Liver (tissue), 9 donors: Measurements from ENCODE around the gene ERMP1. TPM values are rescaled to one million over a fixed set of nuclear protein-coding genes. Genes with fewer than 3 reads are reported as not detected.
A peak's percentile ranks its signal among the peaks of the same experiment; 100 is the strongest.

ENCODE experiments used
- DNase-seq: peaks from one replicate; pipeline ENCODE4 v3.0.0-alpha.2; 2017; ENCODE audit warnings: low spot score
- H3K27ac ChIP-seq, 2 donors: one replicate each; pipeline ENCODE4 v1.7.0; 2013; ENCODE audit warnings: inconsistent platforms in 2 of 2, low read length in 2 of 2, control low read depth in 1 of 2, low read depth in 1 of 2, mild to moderate bottlenecking in 1 of 2
- H3K27me3 ChIP-seq, 4 donors: one replicate each; pipeline versions ENCODE4 v1.6.1 to v1.7.0; 2013; ENCODE audit warnings: low read length in 3 of 4, inconsistent platforms in 1 of 4, mild to moderate bottlenecking in 1 of 4, moderate library complexity in 1 of 4; ENCODE audit not compliant: control insufficient read depth in 4 of 4, insufficient read depth in 4 of 4
- H3K36me3 ChIP-seq, 4 donors: one replicate each; pipeline versions ENCODE4 v1.6.1 to v1.7.0; 2013; ENCODE audit warnings: low read length in 3 of 4, mild to moderate bottlenecking in 3 of 4, low read depth in 1 of 4, moderate library complexity in 1 of 4; ENCODE audit not compliant: control insufficient read depth in 4 of 4, insufficient read depth in 3 of 4
- H3K4me1 ChIP-seq, 4 donors: one replicate each; pipeline versions ENCODE4 v1.6.1 to v1.7.0; 2013; ENCODE audit warnings: low read length in 3 of 4, mild to moderate bottlenecking in 3 of 4, moderate library complexity in 1 of 4; ENCODE audit not compliant: control insufficient read depth in 4 of 4, insufficient read depth in 4 of 4
- H3K4me3 ChIP-seq, 3 donors: one replicate each; pipeline versions ENCODE4 v1.6.1 to v1.7.0; 2013; ENCODE audit warnings: low read length in 3 of 3, control low read depth in 1 of 3, low read depth in 1 of 3, mild to moderate bottlenecking in 1 of 3
- H3K9ac ChIP-seq, 2 donors: one replicate each; pipeline ENCODE4 v1.7.0; 2013; ENCODE audit warnings: low read length in 2 of 2, mild to moderate bottlenecking in 2 of 2, moderate library complexity in 2 of 2, control low read depth in 1 of 2, low read depth in 1 of 2
- H3K9me3 ChIP-seq, 4 donors: one replicate each; pipeline versions ENCODE4 v1.6.1 to v1.7.0; 2013; ENCODE audit warnings: low read length in 3 of 4; ENCODE audit not compliant: control insufficient read depth in 4 of 4
- CTCF ChIP-seq: fragments of 150-350 bp; IDR thresholded peaks from 2 replicates; pipeline ENCODE4 v1.5.1; 2017; ENCODE audit warnings: improper control_type of control experiment, low read depth, low read length; ENCODE audit not compliant: missing input control
- EGR1 ChIP-seq, 2 donors: IDR thresholded peaks; 2 replicates each; pipeline ENCODE4 v1.6.1; 2016 to 2018; ENCODE audit warnings: antibody characterized with exemption in 2 of 2, low read depth in 2 of 2
- FOXA1 ChIP-seq: IDR thresholded peaks from 2 replicates; pipeline ENCODE4 v1.6.1; 2016; ENCODE audit warnings: antibody characterized with exemption
- FOXA2 ChIP-seq: IDR thresholded peaks from 2 replicates; pipeline ENCODE4 v1.6.1; 2016; ENCODE audit warnings: antibody characterized with exemption
- GABPA ChIP-seq, 2 donors: IDR thresholded peaks in 1 of 2; conservative IDR thresholded peaks in 1 of 2; 2 replicates each; pipeline ENCODE4 v1.6.1; 2016; ENCODE audit warnings: antibody characterized with exemption in 2 of 2, mild to moderate bottlenecking in 1 of 2, moderate library complexity in 1 of 2
- HNF4A ChIP-seq, 2 donors: conservative IDR thresholded peaks; 2 replicates each; pipeline ENCODE4 v1.6.1; 2016; ENCODE audit warnings: antibody characterized with exemption in 2 of 2, mild to moderate bottlenecking in 2 of 2
- HNF4G ChIP-seq: IDR thresholded peaks from 2 replicates; pipeline ENCODE4 v1.6.1; 2016; ENCODE audit warnings: antibody characterized with exemption
- JUND ChIP-seq, 2 donors: IDR thresholded peaks; 2 replicates each; pipeline ENCODE4 v1.6.1; 2016; ENCODE audit warnings: antibody characterized with exemption in 2 of 2
- MAX ChIP-seq: IDR thresholded peaks from 2 replicates; pipeline ENCODE4 v1.6.1; 2016; ENCODE audit warnings: antibody characterized with exemption
- NR2F2 ChIP-seq: IDR thresholded peaks from 2 replicates; pipeline ENCODE4 v1.6.1; 2016; ENCODE audit warnings: antibody characterized with exemption
- RAD21 ChIP-seq, 2 donors: IDR thresholded peaks; 2 replicates each; pipeline ENCODE4 v1.6.1; 2016; ENCODE audit warnings: antibody characterized with exemption in 2 of 2, mild to moderate bottlenecking in 2 of 2
- RXRA ChIP-seq, 2 donors: IDR thresholded peaks; 2 replicates each; pipeline ENCODE4 v1.6.1; 2017 to 2018; ENCODE audit warnings: antibody characterized with exemption in 2 of 2, mild to moderate bottlenecking in 1 of 2
- SP1 ChIP-seq: IDR thresholded peaks from 2 replicates; pipeline ENCODE4 v1.6.1; 2018; ENCODE audit warnings: antibody characterized with exemption, mild to moderate bottlenecking
- TAF1 ChIP-seq: conservative IDR thresholded peaks from 2 replicates; pipeline ENCODE4 v1.6.1; 2016; ENCODE audit warnings: antibody characterized with exemption, mild to moderate bottlenecking
- YY1 ChIP-seq: IDR thresholded peaks from 2 replicates; pipeline ENCODE4 v1.6.1; 2016; ENCODE audit warnings: antibody characterized with exemption, mild to moderate bottlenecking
- WGBS: extraction: QIAGEN DNeasy Blood & Tissue Kit; methylation state at CpG from one replicate; pipeline ENCODE4 v1.1.7; 2013; 5-methylcytosine and 5-hydroxymethylcytosine counted together
- polyA plus RNA-seq, 2 donors: library from polyadenylated mRNA; stranded (reverse) in 1 of 2; unstranded in 1 of 2; fragments of 200-250 nt in 1 of 2; fragments of >200 nt in 1 of 2; fragmentation: Nextera tagmentation in 1 of 2; extraction: Ambion mirVana in 1 of 2; gene quantifications; one replicate each; pipeline versions ENCODE4 v1.2.1 to v1.2.3, GENCODE V29; 2013 to 2015
- total RNA-seq, 2 donors: library from RNA; depleted of rRNA; stranded (reverse); fragments of >200 nt; gene quantifications; one replicate each; pipeline ENCODE4 v1.2.3, GENCODE V29; 2014
- TF ChIP-seq, protein P1 (sequence below): IDR thresholded peaks from 2 replicates; pipeline ENCODE4 v1.6.1; 2016; ENCODE audit warnings: antibody characterized with exemption
- TF ChIP-seq, protein P2 (sequence below): IDR thresholded peaks from 2 replicates; pipeline ENCODE4 v1.6.1; 2016; ENCODE audit warnings: antibody characterized with exemption
- TF ChIP-seq, protein P3 (sequence below): IDR thresholded peaks from 2 replicates; pipeline ENCODE4 v1.6.1; 2016; ENCODE audit warnings: antibody characterized with exemption, mild to moderate bottlenecking
- donor health status: healthy.
- donor health status: healthy.
- donor health status: healthy.
- donor health status: healthy.
- donor health status: healthy.

ERMP1 gene
- total and polyA plus RNA-seq, 4 donors = 2.7 to 19.5 (median 9.6) TPM

- H3K27ac ChIP-seq = no peak overlapping the region
- no peak for TF ChIP-seq RXRA (IDR thresholded peaks at IDR 0.05)
- TF ChIP-seq HNF4A (conservative IDR thresholded peaks at IDR 0.05) = no peak
- TF ChIP-seq FOXA2 = no peak
- no peak for TF ChIP-seq RAD21 (IDR thresholded peaks at IDR 0.05)
- no peak for TF ChIP-seq GABPA (IDR thresholded peaks at IDR 0.05 in 1 of 2, conservative IDR thresholded peaks at IDR 0.05 in 1 of 2)
- no peak for TF ChIP-seq NR2F2
- TF ChIP-seq EGR1 (IDR thresholded peaks at IDR 0.05; ENCODE audit: low read depth in 2 of 2) = no peak
- TF ChIP-seq, protein P1, sequence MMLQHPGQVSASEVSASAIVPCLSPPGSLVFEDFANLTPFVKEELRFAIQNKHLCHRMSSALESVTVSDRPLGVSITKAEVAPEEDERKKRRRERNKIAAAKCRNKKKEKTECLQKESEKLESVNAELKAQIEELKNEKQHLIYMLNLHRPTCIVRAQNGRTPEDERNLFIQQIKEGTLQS = no peak
- no peaks in the 10 kb centered on the region for H3K9me3 ChIP-seq
- H3K4me3 ChIP-seq = no peak overlapping the region
- H3K4me1 ChIP-seq = peaks cover 2 to 29% (median 16%) of the 10 kb centered on the region in 4 donors
- no peaks in the 10 kb centered on the region for H3K27me3 ChIP-seq
- no peak overlapping the region for H3K9ac ChIP-seq
- no peak for DNase-seq
- peaks cover 0 to 2% (median 0%) of the 10 kb centered on the region in 4 donors for H3K36me3 ChIP-seq
- 86% methylated on average over 1 of the region's 1 CpG for WGBS
Observed at GRCh38 chr9:5834214-5834613, 1.3 kb upstream of the ERMP1 start.

GRCh38 chr9:5832071-5832537, 813 bp downstream of the ERMP1 start:
- H3K4me1 ChIP-seq = peaks cover 0 to 29% (median 16%) of the 10 kb centered on the region in 4 donors
- H3K27ac ChIP-seq = no peak overlapping the region
- peak overlapping the region; percentile 72 to 90 (median 74) for H3K4me3 ChIP-seq
- TF ChIP-seq NR2F2 (no peak), TAF1 (no peak), JUND (IDR thresholded peaks at IDR 0.05) (no peak), FOXA2 (no peak), CTCF (no peak), YY1 (no peak), EGR1 (IDR thresholded peaks at IDR 0.05; ENCODE audit: low read depth in 2 of 2) (no peak), RXRA (IDR thresholded peaks at IDR 0.05) (no peak), RAD21 (IDR thresholded peaks at IDR 0.05) (no peak), SP1 (no peak), FOXA1 (no peak), HNF4G (no peak), GABPA (IDR thresholded peaks at IDR 0.05 in 1 of 2, conservative IDR thresholded peaks at IDR 0.05 in 1 of 2) (no peak), MAX (no peak), HNF4A (conservative IDR thresholded peaks at IDR 0.05) (no peak)
- TF ChIP-seq, protein P2, sequence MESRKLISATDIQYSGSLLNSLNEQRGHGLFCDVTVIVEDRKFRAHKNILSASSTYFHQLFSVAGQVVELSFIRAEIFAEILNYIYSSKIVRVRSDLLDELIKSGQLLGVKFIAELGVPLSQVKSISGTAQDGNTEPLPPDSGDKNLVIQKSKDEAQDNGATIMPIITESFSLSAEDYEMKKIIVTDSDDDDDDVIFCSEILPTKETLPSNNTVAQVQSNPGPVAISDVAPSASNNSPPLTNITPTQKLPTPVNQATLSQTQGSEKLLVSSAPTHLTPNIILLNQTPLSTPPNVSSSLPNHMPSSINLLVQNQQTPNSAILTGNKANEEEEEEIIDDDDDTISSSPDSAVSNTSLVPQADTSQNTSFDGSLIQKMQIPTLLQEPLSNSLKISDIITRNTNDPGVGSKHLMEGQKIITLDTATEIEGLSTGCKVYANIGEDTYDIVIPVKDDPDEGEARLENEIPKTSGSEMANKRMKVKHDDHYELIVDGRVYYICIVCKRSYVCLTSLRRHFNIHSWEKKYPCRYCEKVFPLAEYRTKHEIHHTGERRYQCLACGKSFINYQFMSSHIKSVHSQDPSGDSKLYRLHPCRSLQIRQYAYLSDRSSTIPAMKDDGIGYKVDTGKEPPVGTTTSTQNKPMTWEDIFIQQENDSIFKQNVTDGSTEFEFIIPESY = no peak
- TF ChIP-seq, protein P1 = no peak
- TF ChIP-seq, protein P3, sequence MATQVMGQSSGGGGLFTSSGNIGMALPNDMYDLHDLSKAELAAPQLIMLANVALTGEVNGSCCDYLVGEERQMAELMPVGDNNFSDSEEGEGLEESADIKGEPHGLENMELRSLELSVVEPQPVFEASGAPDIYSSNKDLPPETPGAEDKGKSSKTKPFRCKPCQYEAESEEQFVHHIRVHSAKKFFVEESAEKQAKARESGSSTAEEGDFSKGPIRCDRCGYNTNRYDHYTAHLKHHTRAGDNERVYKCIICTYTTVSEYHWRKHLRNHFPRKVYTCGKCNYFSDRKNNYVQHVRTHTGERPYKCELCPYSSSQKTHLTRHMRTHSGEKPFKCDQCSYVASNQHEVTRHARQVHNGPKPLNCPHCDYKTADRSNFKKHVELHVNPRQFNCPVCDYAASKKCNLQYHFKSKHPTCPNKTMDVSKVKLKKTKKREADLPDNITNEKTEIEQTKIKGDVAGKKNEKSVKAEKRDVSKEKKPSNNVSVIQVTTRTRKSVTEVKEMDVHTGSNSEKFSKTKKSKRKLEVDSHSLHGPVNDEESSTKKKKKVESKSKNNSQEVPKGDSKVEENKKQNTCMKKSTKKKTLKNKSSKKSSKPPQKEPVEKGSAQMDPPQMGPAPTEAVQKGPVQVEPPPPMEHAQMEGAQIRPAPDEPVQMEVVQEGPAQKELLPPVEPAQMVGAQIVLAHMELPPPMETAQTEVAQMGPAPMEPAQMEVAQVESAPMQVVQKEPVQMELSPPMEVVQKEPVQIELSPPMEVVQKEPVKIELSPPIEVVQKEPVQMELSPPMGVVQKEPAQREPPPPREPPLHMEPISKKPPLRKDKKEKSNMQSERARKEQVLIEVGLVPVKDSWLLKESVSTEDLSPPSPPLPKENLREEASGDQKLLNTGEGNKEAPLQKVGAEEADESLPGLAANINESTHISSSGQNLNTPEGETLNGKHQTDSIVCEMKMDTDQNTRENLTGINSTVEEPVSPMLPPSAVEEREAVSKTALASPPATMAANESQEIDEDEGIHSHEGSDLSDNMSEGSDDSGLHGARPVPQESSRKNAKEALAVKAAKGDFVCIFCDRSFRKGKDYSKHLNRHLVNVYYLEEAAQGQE = no peak
- H3K9ac ChIP-seq = peak overlapping the region; percentile 48 to 55
- H3K9me3 ChIP-seq = no peaks in the 10 kb centered on the region
- no peak for DNase-seq
- peaks cover 0 to 2% (median under 1%) of the 10 kb centered on the region in 4 donors for H3K36me3 ChIP-seq
- H3K27me3 ChIP-seq = no peaks in the 10 kb centered on the region
- 5% methylated on average over 9 of the region's 9 CpGs for WGBS
